GM18505 (cell line): Measurements from ENCODE around the gene TTC3.
"Not testable (repeated sequence)": the region's sequence is repeated elsewhere in the genome, so short reads cannot be mapped to it uniquely, and the experiment has no call there.

ENCODE experiments used
- ATAC-seq: cut with Tn5 transposase; IDR thresholded peaks from one replicate; pipeline ENCODE4 v1.9.1; 2021; ENCODE audit not compliant: unreplicated experiment
- POLR2A ChIP-seq: IDR thresholded peaks from 4 replicates; pipeline ENCODE4 v1.6.1; 2011; ENCODE audit warnings: borderline replicate concordance; ENCODE audit not compliant: insufficient read depth, insufficient read length; ENCODE audit errors: extremely low read depth

TTC3 gene

GRCh38 chr21:37085726-37086125 is 12.7 kb downstream of the TTC3 start:
- TF ChIP-seq POLR2A, result no peak
- ATAC-seq, result no peak

- no peak for TF ChIP-seq POLR2A
- no peak for ATAC-seq
Measured at GRCh38 chr21:37087188-37087587, 14.1 kb downstream of the TTC3 start.

GRCh38 chr21:37088186-37088735 is 15.2 kb downstream of the TTC3 start:
- no peak for ATAC-seq
- no peak for TF ChIP-seq POLR2A

GRCh38 chr21:37093977-37094376 is 20.9 kb downstream of the TTC3 start:
- TF ChIP-seq POLR2A, result no peak
- ATAC-seq, result no peak

GRCh38 chr21:37095821-37096220 is 22.8 kb downstream of the TTC3 start:
- no peak for TF ChIP-seq POLR2A
- no peak for ATAC-seq

GRCh38 chr21:37098751-37099150 is 25.7 kb downstream of the TTC3 start:
- TF ChIP-seq POLR2A, result no peak
- no peak for ATAC-seq

GRCh38 chr21:37100316-37100715 is 27.3 kb downstream of the TTC3 start:
- no peak for TF ChIP-seq POLR2A
- no peak for ATAC-seq

GRCh38 chr21:37101384-37101783 is 28.3 kb downstream of the TTC3 start:
- ATAC-seq, result no peak

GRCh38 chr21:37102746-37103145 is 29.7 kb downstream of the TTC3 start:
- not testable (repeated sequence) for ATAC-seq

More at GRCh38 chr21:37101384-37101783, 28.3 kb downstream of the TTC3 start:
- no peak for TF ChIP-seq POLR2A

GRCh38 chr21:37106998-37107397 is 33.9 kb downstream of the TTC3 start:
- no peak for TF ChIP-seq POLR2A
- no peak for ATAC-seq

- ATAC-seq, result not testable (repeated sequence)
Measured at GRCh38 chr21:37111029-37111428, 38.0 kb downstream of the TTC3 start.

GRCh38 chr21:37114301-37114700 is 41.2 kb downstream of the TTC3 start:
- not testable (repeated sequence) for ATAC-seq

GRCh38 chr21:37116459-37116858 is 43.4 kb downstream of the TTC3 start:
- ATAC-seq, result not testable (repeated sequence)

GRCh38 chr21:37117204-37117603 is 44.1 kb downstream of the TTC3 start:
- no peak for ATAC-seq
- no peak for TF ChIP-seq POLR2A

- no peak for ATAC-seq
- no peak for TF ChIP-seq POLR2A
Measured at GRCh38 chr21:37118187-37118826, 45.3 kb downstream of the TTC3 start.

GRCh38 chr21:37119421-37120218 is 46.6 kb downstream of the TTC3 start:
- no peak for TF ChIP-seq POLR2A
- no peak for ATAC-seq
